ENCODE results near the gene PPP2CA.

The PPP2CA gene

GRCh38 chr5:134148316-134148715 lies 77.6 kb downstream of the PPP2CA start:
- DNase-seq (ENCODE audit: low read depth in 2 of 2) = no peak

GRCh38 chr5:134146651-134147518 lies 79.0 kb downstream of the PPP2CA start:
- no peak for DNase-seq (ENCODE audit: low read depth in 2 of 2)

- DNase-seq (ENCODE audit: low read depth in 2 of 2) = peak; percentile 81
These were observed 79.9 kb downstream of the PPP2CA start for GRCh38 chr5:134145779-134146581.

GRCh38 chr5:134145041-134145757 lies 80.7 kb downstream of the PPP2CA start:
- DNase-seq (ENCODE audit: low read depth in 2 of 2) = no peak

All from stimulated activated CD4-positive, alpha-beta T cell treated with anti-CD3 and anti-CD28 coated beads, Interleukin-1b, Interleukin-23, amount 100 ng/mL, for 4 hours (primary cell).